Endothelial cell of hepatic sinusoid (primary cell): Measurements from ENCODE around the gene RAB34.

Experiments used
- in situ Hi-C: cut with HindIII; loops from 2 replicates; pipeline ENCODE4 v1.10.0; 2017; ENCODE audit warnings: low sequenced_read_pairs

The RAB34 gene

DNA sequence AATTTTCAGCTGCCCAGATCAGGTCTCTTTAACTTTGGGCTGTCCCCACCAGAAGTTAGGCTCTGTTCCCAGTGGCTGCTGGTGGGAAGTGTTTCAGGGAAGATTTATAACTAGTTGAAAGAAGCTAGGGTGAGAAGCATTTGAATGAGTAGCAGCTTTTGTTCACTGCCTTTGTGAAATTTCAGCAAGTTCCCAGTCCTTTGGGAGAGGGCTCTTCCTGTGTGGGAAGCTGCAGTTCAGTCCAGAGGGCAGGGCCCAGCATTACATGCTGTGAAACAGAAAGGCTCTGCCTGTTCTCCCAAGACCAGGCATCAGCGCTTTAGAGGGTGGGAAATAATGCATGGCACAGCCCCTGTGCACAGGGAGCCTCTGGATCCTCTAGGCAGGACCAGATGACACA is 23.8 kb downstream of the RAB34 start:
- in situ Hi-C loops = no loop called here

DNA sequence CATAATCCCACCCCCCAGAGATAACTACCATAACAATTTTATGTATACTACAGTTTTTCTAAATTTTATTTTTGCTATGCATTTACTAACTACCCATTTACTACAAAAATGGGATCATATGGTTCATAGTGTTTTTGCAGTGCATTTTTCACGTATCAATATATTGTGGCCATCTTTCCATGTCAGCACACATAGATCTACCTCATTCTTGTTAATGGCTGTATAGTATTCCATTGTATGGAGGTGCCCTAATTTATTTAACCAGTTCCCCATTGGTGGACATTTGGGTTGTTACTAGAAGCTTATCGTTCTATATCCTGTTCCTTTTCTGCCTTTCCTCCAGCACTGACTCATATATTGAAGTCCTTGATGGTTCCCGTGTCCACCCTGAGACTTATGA is 28.7 kb downstream of the RAB34 start:
- in situ Hi-C loops = no loop called here

DNA sequence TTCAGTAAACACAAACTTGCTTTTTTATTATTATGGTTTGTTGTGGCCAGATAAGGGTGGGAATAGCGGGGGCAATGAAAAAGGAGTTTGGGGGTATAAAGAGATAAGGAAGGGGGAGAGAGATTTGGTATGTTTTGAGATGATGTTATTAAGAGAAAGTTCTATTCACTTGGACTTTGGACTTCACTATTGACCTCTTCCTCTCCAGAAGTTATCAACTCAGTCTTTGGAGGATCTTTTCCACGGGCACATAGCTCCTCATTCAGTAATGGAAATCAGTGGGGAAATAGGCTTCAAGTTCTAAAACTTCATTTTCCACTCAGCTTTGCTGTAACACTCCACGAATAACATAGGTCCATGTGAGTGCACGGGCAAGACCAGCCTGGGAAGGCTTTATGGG is 29.2 kb downstream of the RAB34 start:
- in situ Hi-C loops = no loop called here

DNA sequence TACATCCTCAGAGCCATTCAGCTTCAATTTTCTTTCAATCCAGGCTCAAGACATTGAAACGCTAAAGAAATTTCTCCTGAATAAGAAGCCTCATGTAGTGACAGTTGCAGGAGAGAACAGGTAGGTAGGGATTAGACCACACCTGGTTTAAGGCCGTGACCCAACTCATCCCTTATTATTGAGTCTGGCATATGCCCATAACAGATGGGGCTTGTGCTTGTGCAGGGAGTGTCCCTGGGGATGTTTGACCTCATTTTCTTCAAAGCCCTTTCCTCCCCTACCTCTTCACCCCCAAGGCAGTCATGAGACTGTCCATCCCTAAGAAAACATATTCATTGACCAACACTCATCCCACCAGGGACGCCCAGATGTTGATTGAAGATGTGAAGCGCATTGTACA is 31.4 kb downstream of the RAB34 start:
- in situ Hi-C loops = no loop called here

DNA sequence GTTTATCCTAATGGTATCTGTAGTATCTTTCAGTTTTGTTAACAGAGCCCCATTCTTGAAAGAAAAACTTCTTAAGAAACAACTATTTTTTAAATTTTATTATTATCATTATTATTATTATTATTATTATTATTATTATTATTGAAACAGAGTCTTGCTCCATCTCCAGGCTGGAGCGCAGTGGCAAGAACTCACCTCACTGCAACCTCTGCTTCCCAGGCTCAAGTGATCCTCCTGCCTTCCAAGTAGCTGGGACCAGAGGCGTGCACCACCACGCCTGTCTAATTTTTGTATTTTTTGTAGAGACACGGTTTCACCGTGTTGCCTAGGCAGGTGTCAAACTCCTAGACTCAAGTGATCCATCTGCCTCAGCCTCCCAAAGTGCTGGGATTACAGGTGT is 32.3 kb downstream of the RAB34 start:
- in situ Hi-C loops = no loop called here

- in situ Hi-C loops = no loop called here
Measured at GRCh38 chr17:28684963-28685362, 32.7 kb downstream of the RAB34 start.

DNA sequence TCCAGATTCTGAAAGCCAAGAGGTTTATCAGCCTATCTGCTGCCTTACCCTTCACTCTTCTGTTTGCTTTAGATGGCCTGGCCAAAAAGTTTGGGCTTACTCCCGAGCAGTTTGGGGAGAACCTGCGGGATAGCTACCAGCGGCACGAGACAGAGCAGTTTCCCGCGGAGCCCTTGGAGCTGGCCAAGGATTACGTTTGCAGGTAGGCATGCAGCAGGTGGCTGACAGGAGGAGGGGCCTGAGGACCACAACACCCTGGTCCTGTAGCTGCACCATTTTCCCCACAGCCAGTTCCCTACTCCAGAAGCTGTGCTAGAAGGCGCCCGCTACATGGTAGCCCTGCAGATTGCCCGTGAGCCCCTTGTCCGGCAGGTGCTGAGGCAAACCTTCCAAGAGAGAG is 35.0 kb downstream of the RAB34 start:
- in situ Hi-C loops = no loop called here

GRCh38 chr17:28675980-28676379 is 41.7 kb downstream of the RAB34 start:
- in situ Hi-C loops = no loop called here

DNA sequence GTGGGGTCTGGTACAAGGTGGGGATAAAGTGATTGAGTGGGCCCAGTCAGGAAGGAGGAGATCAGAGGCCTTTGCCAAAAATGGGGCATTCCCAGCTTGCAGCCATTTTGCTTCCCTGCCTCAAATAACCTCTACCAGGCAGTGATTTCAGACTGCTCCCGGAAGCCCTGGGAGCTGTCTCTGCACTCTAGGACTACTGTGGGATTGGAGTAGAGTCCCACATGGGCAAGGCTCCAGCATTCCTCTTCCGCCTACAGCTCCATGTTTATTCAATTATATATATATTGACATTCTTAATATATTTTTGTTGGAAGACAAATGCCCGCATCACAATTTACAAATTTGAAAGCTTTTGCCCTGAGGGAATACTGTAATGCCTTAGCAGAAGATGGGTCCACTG is 42.2 kb downstream of the RAB34 start:
- in situ Hi-C loops = no loop called here

GRCh38 chr17:28669918-28670317 is 47.8 kb downstream of the RAB34 start:
- in situ Hi-C loops = loop anchor here (5.0 to 10.0 kb wide), 2 partner anchors 43 to 55 kb away; partner anchors contain the start of genes NEK8 and TLCD1

- in situ Hi-C loops = loop anchor here (10.0 kb wide), 1 partner anchor 57 kb away; the partner anchor contains the start of genes NEK8 and TLCD1
Measured at GRCh38 chr17:28667870-28668269, 49.8 kb downstream of the RAB34 start.

- in situ Hi-C loops = loop anchor here (10.0 kb wide), 1 partner anchor 59 kb away; the partner anchor contains the start of genes NEK8 and TLCD1
Measured at GRCh38 chr17:28665994-28666393, 51.7 kb downstream of the RAB34 start.
